ENCODE results near the gene LMOD3. TPM values are rescaled to one million over a fixed set of nuclear protein-coding genes. Genes with fewer than 3 reads are reported as not detected.

LMOD3 gene
- total and polyA plus RNA-seq, 2 donors (not counting 3 experiments of a cell fraction or from before 2014, with no cell fraction given), result not detected

GRCh38 chr3:69090021-69090420 is 32.4 kb downstream of the LMOD3 start:
- no peak overlapping the region for H3K4me3 ChIP-seq (replicated peaks in 1 of 3; ENCODE audit: insufficient read depth in 1 of 3, low read depth in 1 of 3, low read length in 3 of 3)

GRCh38 chr3:69088063-69088462 is 34.3 kb downstream of the LMOD3 start:
- ChIA-PET CTCF (interaction anchor here (1.9 kb wide), 1 partner anchor 25 kb away, joined by 9 read pairs; no protein-coding TSS in a partner anchor), POLR2A (no interaction called here)
- peak; percentile 57 for TF ChIP-seq FOS (IDR thresholded peaks at IDR 0.05; ENCODE audit: borderline replicate concordance, insufficient read depth, low read length)
- TF ChIP-seq POLR2AphosphoS5 (IDR thresholded peaks at IDR 0.05; ENCODE audit: insufficient read depth, low read depth, low read length), result no peak
- DNase-seq (ENCODE audit: low read depth, low spot score) (peak; percentile 33), FAIRE-seq (no peak)
- Histone ChIP-seq H3K27ac (ENCODE audit: insufficient read depth, low read depth, low read length) (peak overlapping the region; percentile 15), H3K4me3 (replicated peaks in 1 of 3; ENCODE audit: insufficient read depth in 1 of 3, low read depth in 1 of 3, low read length in 3 of 3) (no peak overlapping the region), H3K27me3 (ENCODE audit: control insufficient read depth in 2 of 2, insufficient read depth in 2 of 2, low read length in 2 of 2) (no peaks in the 10 kb centered on the region), H3K9me3 (replicated peaks; ENCODE audit: control insufficient read depth, insufficient read depth, low read length) (no peaks in the 10 kb centered on the region), H4K20me1 (replicated peaks; ENCODE audit: control insufficient read depth, extremely low read depth, insufficient read depth, low read length) (no peaks in the 10 kb centered on the region), H3K9me1 (replicated peaks; ENCODE audit: control insufficient read depth, extremely low read depth, insufficient read depth, low read length) (no peaks in the 10 kb centered on the region), H3K4me1 (ENCODE audit: control insufficient read depth, extremely low read depth, insufficient read depth, low read length) (peaks cover 76% of the 10 kb centered on the region), H3K4me2 (ENCODE audit: insufficient read depth, low read length) (peak overlapping the region; percentile 91), H3K36me3 (ENCODE audit: control insufficient read depth in 2 of 2, extremely low read depth in 1 of 2, insufficient read depth in 2 of 2, low read length in 2 of 2) (no peaks in the 10 kb centered on the region), H3K9ac (replicated peaks; ENCODE audit: extremely low read depth, insufficient read depth, low read length) (no peak overlapping the region), H2AFZ (ENCODE audit: low read depth, low read length) (no peak overlapping the region), H3K79me2 (ENCODE audit: control insufficient read depth, insufficient read depth, low read length) (peaks cover 72% of the 10 kb centered on the region)
- BruUV-seq (replicated peaks), result no TSS peak
- intact Hi-C loops (cut with micrococcal nuclease) (loop anchor here (5.0 kb wide), 1 partner anchor 149 kb away; no protein-coding TSS in a partner anchor), dilution Hi-C loops (cut with MboI; ENCODE audit: extremely low pct_ligation_motif_present, low sequenced_read_pairs) (no loop called here)

More at GRCh38 chr3:69090021-69090420, 32.4 kb downstream of the LMOD3 start:
- Histone ChIP-seq H3K36me3 (ENCODE audit: control insufficient read depth in 2 of 2, extremely low read depth in 1 of 2, insufficient read depth in 2 of 2, low read length in 2 of 2) (peaks cover 0 to 3% of the 10 kb centered on the region in 2 experiments), H3K9me1 (replicated peaks; ENCODE audit: control insufficient read depth, extremely low read depth, insufficient read depth, low read length) (no peaks in the 10 kb centered on the region), H3K79me2 (ENCODE audit: control insufficient read depth, insufficient read depth, low read length) (peaks cover 90% of the 10 kb centered on the region), H3K4me2 (ENCODE audit: insufficient read depth, low read length) (peak overlapping the region; percentile 74), H3K9me3 (replicated peaks; ENCODE audit: control insufficient read depth, insufficient read depth, low read length) (no peaks in the 10 kb centered on the region), H4K20me1 (replicated peaks; ENCODE audit: control insufficient read depth, extremely low read depth, insufficient read depth, low read length) (no peaks in the 10 kb centered on the region), H3K4me1 (ENCODE audit: control insufficient read depth, extremely low read depth, insufficient read depth, low read length) (peaks cover 76% of the 10 kb centered on the region), H3K27me3 (ENCODE audit: control insufficient read depth in 2 of 2, insufficient read depth in 2 of 2, low read length in 2 of 2) (no peaks in the 10 kb centered on the region), H2AFZ (ENCODE audit: low read depth, low read length) (no peak overlapping the region), H3K27ac (ENCODE audit: insufficient read depth, low read depth, low read length) (peak overlapping the region; percentile 30), H3K9ac (replicated peaks; ENCODE audit: extremely low read depth, insufficient read depth, low read length) (peak overlapping the region; percentile 18)
- TF ChIP-seq MYC (IDR thresholded peaks at IDR 0.05; ENCODE audit: low read depth, low read length) (no peak), JUN (IDR thresholded peaks at IDR 0.05; ENCODE audit: borderline replicate concordance, insufficient read depth, insufficient read length, low read depth) (peak; percentile 63), FOS (IDR thresholded peaks at IDR 0.05; ENCODE audit: borderline replicate concordance, insufficient read depth, low read length) (peak; percentile 71)
- intact Hi-C loops (cut with micrococcal nuclease) (loop anchor here (2.0 kb wide), 1 partner anchor 17 kb away; no protein-coding TSS in a partner anchor), dilution Hi-C loops (cut with MboI; ENCODE audit: extremely low pct_ligation_motif_present, low sequenced_read_pairs) (no loop called here)
- FAIRE-seq, result peak; percentile 80
- POLR2A ChIA-PET, result interaction anchor here (0.6 kb wide), 1 partner anchor 17 kb away, joined by 6 read pairs; no protein-coding TSS in a partner anchor
- CTCF ChIA-PET, result interaction anchor here (0.5 to 2.6 kb wide), 4 partner anchors 15 to 71 kb away, joined by 3 to 8 read pairs (median 4); no protein-coding TSS in a partner anchor
- BruUV-seq (replicated peaks), result no TSS peak
- peak; percentile 86 for DNase-seq (ENCODE audit: low read depth, low spot score)

Measured in endothelial cell of umbilical vein (primary cell).